ENCODE results near the gene IGDCC3. TPM values are rescaled to one million over a fixed set of nuclear protein-coding genes. Genes with fewer than 3 reads are reported as not detected.

IGDCC3 gene
- total RNA-seq, 4 donors from 2014 or later, result 0.13 TPM; not detected in 3

DNA sequence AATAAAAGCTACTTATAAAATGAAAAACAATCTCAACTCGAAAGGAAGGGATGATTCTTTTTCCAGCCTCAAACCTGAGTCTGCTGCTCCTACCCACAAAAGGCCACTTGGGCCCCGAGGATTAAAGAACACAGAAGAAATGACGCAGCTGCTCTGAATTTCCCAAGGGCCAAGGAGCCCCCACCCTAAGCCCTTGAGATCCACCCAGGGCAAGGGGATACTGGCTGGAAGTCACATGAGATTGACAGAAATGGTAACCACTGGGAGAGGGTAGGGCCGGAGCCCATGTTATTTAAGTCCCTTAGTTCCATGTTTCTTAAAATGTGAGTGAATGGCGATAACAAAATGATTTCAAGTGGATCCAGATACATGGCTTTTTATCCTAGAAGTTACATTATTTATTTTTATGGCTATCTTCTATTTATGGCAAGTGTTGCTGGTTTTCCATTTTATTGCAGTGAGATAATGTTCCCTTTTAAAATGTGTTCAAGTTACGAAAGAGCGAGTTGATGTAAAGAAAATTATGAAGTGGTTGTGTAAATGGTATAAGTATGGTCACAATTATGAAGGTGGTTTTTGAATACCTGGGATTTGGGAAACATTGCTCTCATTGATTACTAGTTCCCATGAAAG, 28.1 kb upstream of the IGDCC3 start:
- no peak for TF ChIP-seq POLR2AphosphoS5 (IDR thresholded peaks at IDR 0.05)
- TF ChIP-seq, protein P1, sequence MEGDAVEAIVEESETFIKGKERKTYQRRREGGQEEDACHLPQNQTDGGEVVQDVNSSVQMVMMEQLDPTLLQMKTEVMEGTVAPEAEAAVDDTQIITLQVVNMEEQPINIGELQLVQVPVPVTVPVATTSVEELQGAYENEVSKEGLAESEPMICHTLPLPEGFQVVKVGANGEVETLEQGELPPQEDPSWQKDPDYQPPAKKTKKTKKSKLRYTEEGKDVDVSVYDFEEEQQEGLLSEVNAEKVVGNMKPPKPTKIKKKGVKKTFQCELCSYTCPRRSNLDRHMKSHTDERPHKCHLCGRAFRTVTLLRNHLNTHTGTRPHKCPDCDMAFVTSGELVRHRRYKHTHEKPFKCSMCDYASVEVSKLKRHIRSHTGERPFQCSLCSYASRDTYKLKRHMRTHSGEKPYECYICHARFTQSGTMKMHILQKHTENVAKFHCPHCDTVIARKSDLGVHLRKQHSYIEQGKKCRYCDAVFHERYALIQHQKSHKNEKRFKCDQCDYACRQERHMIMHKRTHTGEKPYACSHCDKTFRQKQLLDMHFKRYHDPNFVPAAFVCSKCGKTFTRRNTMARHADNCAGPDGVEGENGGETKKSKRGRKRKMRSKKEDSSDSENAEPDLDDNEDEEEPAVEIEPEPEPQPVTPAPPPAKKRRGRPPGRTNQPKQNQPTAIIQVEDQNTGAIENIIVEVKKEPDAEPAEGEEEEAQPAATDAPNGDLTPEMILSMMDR (IDR thresholded peaks at IDR 0.05), result no peak
- no peak for TF ChIP-seq POLR2A (IDR thresholded peaks at IDR 0.05)
- no peak for TF ChIP-seq EP300 (IDR thresholded peaks at IDR 0.05)
- no peak for ATAC-seq
- no peaks in the 10 kb centered on the region for H3K36me3 ChIP-seq
- no peak overlapping the region for H3K4me3 ChIP-seq
- H3K4me1 ChIP-seq, result peaks cover 0 to 11% (median 0%) of the 10 kb centered on the region in 3 donors
- H3K9me3 ChIP-seq, result no peaks in the 10 kb centered on the region
- peaks cover 15% of the 10 kb centered on the region for H3K27me3 ChIP-seq
- no peak overlapping the region for H3K27ac ChIP-seq
- 78 to 88% methylated on average over 5 to 7 of the region's 7 CpGs for WGBS, 2 donors (ENCODE audit: low coverage in 1 of 2)

DNA sequence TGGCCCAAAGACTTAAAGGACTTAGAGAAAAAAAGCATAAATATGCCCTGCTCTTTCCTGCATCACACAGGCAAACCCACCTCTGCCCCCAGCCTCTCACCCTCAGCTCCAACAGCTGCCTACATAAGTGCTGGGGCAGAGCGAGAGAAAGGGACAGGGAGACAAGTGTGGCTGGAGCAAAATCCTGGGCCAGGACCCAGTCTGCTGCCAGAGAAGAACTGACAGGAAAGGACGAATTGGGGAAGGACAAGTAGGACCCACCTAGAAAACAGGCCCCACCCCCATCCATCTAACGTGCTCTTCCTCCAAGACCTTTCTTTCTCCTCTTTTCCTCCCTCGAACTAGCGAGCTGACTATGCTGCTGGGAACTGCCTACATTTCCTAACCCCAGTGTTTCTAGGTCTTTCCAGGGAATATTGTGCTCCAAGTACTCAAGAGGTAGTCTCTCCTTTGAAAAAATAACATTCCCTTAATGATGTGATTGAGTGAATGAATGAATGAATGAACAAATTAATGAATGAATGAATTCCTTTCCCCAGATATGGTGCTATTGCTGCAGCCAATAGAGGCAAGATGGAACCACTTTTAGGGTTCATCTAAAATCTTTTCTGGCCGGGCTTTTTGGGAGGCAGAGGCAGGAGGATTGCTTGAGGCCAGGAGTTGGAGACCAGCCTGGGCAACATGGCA, 26.5 kb upstream of the IGDCC3 start:
- peaks cover 18% of the 10 kb centered on the region for H3K27me3 ChIP-seq
- H3K4me1 ChIP-seq, result peaks cover 0 to 17% (median 0%) of the 10 kb centered on the region in 3 donors
- no peaks in the 10 kb centered on the region for H3K36me3 ChIP-seq
- no peak overlapping the region for H3K4me3 ChIP-seq
- 73% methylated on average over 4 to 5 of the region's 6 CpGs for WGBS, 2 donors (ENCODE audit: low coverage in 1 of 2)
- no peak for ATAC-seq
- TF ChIP-seq POLR2AphosphoS5 (IDR thresholded peaks at IDR 0.05), result no peak
- no peak for TF ChIP-seq POLR2A (IDR thresholded peaks at IDR 0.05)
- TF ChIP-seq, protein P1 (IDR thresholded peaks at IDR 0.05), result no peak
- no peak for TF ChIP-seq EP300 (IDR thresholded peaks at IDR 0.05)
- H3K27ac ChIP-seq, result no peak overlapping the region
- no peaks in the 10 kb centered on the region for H3K9me3 ChIP-seq

GRCh38 chr15:65402961-65403360, 25.2 kb upstream of the IGDCC3 start:
- Histone ChIP-seq H3K36me3 (no peaks in the 10 kb centered on the region), H3K27me3 (peaks cover 26% of the 10 kb centered on the region), H3K9me3 (no peaks in the 10 kb centered on the region), H3K27ac (no peak overlapping the region), H3K4me1 (peaks cover 0 to 17% (median 0%) of the 10 kb centered on the region in 3 donors), H3K4me3 (no peak overlapping the region)
- no peak for ATAC-seq
- WGBS, 2 donors (ENCODE audit: low coverage in 1 of 2), result 66 to 77% methylated on average over 2 to 3 of the region's 4 CpGs
- no peak for TF ChIP-seq EP300 (IDR thresholded peaks at IDR 0.05)
- TF ChIP-seq POLR2AphosphoS5 (IDR thresholded peaks at IDR 0.05), result no peak
- TF ChIP-seq, protein P1 (IDR thresholded peaks at IDR 0.05), result no peak
- TF ChIP-seq POLR2A (IDR thresholded peaks at IDR 0.05), result no peak

DNA sequence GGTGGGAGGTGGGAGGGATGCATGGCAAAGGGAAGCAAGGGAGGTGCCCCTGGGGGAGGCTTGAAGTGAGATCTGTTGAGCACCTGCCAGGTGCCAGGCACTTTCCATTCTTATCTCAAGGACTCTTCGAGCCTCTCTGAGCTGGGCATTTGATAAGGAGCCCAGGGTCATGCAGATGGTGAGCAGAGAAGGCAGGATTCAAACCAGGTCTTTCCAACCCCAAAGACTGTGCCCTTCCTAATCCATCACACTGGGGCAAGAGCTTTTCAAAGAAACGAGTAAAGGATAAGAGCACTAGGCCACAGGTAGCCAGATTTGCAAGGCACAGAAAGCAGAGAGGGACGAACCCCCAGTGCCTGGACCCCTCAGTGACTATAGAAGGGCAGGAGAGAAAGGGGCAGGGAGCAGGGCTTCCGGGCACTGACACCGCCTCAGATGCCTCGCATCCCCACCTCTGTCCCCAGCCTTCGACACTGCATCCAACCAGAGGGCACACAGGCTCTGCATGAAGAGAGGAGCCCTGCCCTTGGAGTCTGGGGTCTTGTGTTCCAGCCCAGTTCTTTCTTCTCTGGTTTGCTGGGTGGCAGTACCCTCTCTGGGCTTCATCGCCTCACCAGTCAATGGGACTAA, 23.9 kb upstream of the IGDCC3 start:
- no peak overlapping the region for H3K27ac ChIP-seq
- WGBS, 2 donors (ENCODE audit: low coverage in 1 of 2), result 90% methylated on average over 8 of the region's 8 CpGs; no CpG with 5 or more reads in 1 of the 2 donors
- no peak for TF ChIP-seq EP300 (IDR thresholded peaks at IDR 0.05)
- TF ChIP-seq, protein P1 (IDR thresholded peaks at IDR 0.05), result no peak
- no peak for TF ChIP-seq POLR2A (IDR thresholded peaks at IDR 0.05)
- no peak for TF ChIP-seq POLR2AphosphoS5 (IDR thresholded peaks at IDR 0.05)
- no peak for ATAC-seq
- H3K9me3 ChIP-seq, result no peaks in the 10 kb centered on the region
- H3K4me3 ChIP-seq, result no peak overlapping the region
- H3K4me1 ChIP-seq, result peaks cover 0 to 19% (median 0%) of the 10 kb centered on the region in 3 donors
- no peaks in the 10 kb centered on the region for H3K36me3 ChIP-seq
- peaks cover 33% of the 10 kb centered on the region for H3K27me3 ChIP-seq
